AG10803 (cell line): Measurements from ENCODE around the gene TMOD3.

ENCODE experiments used
- DNase-seq: peaks from one replicate; pipeline ENCODE4 v3.0.0; 2010; ENCODE audit warnings: low read depth
- H3K4me3 ChIP-seq: 2 replicates; pipeline ENCODE4 v1.5.1; 2011; ENCODE audit warnings: mild to moderate bottlenecking, low read length, control low read depth
- TF ChIP-seq, protein P1 (sequence below): conservative IDR thresholded peaks from 2 replicates; pipeline ENCODE4 v1.5.1; 2011; ENCODE audit warnings: mild to moderate bottlenecking, low read length, control low read depth, inconsistent platforms

The TMOD3 gene

DNA sequence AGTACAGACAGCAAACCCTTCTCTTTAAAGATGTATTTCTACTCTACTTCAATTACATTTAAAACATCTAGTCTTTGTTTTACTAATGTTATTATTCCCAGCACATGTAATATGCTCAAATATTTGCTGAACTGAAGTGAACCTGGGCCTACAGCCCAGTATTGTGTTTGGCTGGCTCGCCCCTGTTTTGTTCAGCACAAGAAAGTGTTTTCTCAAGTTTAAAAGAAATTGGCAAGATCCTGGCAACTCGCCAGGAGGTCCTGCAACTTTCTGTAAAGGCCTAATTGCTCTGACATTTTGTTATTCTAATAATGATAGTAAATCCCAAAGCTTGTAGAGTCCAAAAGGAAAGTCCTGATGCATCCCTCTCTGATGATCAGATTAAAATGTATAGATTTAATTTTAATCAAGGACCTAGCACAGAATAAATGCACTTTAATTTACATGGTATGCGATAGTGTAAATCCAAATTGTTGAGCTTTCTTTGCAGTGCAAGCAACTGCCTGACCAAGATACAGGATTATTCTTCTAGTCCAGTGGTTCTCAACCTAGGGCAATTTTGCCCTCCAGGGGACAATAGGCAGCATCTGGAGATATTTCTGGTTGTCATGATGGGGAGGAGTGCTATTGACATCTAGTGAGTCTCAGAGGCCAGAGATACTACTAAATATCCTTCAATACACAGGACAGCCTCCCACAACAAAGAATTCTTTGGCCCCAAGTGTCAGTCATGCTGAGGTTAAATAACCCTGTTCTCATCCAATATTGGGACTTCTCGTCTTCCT lies 35.7 kb upstream of the TMOD3 start:
- H3K4me3 ChIP-seq: no peak overlapping the region
- no peak for DNase-seq
- TF ChIP-seq, protein P1, sequence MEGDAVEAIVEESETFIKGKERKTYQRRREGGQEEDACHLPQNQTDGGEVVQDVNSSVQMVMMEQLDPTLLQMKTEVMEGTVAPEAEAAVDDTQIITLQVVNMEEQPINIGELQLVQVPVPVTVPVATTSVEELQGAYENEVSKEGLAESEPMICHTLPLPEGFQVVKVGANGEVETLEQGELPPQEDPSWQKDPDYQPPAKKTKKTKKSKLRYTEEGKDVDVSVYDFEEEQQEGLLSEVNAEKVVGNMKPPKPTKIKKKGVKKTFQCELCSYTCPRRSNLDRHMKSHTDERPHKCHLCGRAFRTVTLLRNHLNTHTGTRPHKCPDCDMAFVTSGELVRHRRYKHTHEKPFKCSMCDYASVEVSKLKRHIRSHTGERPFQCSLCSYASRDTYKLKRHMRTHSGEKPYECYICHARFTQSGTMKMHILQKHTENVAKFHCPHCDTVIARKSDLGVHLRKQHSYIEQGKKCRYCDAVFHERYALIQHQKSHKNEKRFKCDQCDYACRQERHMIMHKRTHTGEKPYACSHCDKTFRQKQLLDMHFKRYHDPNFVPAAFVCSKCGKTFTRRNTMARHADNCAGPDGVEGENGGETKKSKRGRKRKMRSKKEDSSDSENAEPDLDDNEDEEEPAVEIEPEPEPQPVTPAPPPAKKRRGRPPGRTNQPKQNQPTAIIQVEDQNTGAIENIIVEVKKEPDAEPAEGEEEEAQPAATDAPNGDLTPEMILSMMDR: no peak

DNA sequence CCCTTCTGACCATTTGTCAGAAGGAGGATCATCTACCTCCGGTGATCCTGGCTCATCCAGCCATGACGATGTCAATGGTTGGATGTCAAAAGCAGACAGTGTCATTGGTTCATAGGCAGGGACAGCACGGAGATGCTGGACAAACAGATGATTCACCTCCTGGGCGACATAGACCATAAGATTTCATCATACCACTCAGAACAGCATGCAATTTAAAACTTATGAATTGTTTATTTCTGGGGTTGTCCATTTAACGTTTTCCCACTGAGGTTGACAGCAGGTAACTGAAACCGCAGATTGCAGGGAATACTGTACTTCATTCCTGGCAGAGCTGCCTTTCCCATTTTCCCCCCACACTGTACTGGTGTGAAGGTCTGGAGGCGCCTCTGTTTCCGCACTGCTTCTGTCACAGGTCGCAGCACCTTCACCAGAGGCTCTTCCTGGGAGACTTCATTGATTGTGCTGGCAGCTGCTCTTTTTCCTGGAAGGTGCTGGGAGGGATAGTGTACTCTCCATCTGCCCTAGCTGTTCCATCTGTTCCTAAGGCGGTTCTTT lies 32.5 kb upstream of the TMOD3 start:
- H3K4me3 ChIP-seq: no peak overlapping the region
- DNase-seq: peak; percentile 17
- TF ChIP-seq, protein P1: no peak

DNA sequence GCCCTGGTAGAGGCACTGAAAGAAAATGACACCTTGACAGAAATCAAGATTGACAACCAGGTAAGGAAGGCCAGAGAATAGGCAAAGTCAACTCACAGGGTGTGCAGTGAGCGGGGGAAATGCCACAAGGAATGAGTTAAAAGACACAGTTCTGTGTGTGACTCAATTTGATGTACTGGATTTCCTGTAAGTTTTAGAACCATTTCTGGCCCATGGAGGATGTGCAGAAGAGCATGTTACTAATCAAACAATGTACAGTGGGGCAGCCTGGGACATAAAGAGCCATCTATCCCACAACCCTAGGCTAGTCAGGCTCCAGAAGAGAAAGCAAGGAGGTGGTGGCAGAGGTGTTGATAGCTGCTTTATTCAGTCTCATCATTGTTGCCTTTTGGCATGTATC lies 31.2 kb upstream of the TMOD3 start:
- no peak overlapping the region for H3K4me3 ChIP-seq
- DNase-seq: no peak
- TF ChIP-seq, protein P1: no peak

DNA sequence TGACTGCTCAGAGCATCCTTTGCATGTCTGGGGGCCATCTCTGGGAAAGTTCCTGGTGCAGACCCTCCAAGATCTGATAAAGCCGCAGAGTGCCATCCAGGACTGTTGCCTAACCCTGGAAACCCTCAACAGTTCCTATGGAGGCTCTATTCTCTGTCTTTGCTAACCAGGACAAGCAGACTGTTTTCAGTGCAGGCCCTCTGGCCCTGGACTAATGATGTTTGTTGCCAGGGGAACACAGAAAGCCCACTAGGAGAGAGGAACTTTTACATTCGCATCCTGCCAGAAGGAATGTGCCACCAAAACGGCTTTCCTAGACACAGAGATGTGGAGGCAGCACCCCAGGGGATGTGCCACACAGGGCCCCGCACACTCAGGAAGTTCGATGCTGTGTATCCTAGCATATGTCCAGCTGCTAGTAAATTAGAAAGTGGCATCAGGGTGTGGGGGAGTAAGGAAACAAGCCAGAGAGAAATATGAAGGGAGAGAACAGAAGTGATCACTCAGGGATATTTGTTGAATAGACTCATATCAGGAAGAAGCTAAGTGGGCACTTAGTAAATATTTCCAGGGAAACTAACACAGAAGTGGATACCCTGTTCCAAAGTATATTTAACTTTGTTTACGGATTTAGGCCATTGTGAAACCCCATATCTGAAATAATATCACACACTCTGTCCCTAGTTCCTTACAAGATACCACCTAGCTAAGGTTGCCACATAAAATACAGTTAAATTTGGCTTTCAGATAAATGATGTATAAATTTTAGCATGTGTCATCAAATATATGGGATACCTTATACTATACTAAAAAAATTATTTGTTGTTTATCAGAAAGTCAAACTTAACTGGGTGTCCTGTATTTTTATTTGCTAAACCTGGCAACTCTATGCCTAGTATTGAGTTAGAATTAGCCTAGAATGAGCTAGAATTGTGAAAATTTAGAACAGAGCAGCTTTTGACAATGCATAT lies 29.9 kb upstream of the TMOD3 start:
- no peak for DNase-seq
- no peak overlapping the region for H3K4me3 ChIP-seq
- TF ChIP-seq, protein P1: no peak

DNA sequence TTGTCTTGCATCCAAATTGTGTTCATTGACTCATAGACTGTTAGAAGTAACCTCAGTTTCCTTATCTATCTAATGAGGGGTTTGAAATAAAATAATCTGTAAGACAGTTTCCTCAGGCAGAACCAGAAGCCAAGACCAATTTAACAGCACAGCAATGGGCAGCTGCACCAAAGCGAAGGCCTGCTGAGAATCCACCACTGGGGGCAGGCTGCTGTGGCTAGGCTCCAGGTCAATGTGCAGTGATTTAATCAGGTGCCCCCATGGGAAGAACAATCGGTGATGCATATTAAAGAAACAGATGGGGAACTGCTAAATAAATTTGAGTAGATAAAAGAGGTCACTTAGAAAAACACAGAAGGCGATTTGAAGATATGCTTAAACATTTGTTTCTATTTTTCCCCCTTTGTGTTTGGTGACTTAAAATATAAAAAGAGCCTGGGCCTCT lies 28.0 kb upstream of the TMOD3 start:
- no peak overlapping the region for H3K4me3 ChIP-seq
- peak; percentile 19 for DNase-seq
- TF ChIP-seq, protein P1: peak; percentile 55

DNA sequence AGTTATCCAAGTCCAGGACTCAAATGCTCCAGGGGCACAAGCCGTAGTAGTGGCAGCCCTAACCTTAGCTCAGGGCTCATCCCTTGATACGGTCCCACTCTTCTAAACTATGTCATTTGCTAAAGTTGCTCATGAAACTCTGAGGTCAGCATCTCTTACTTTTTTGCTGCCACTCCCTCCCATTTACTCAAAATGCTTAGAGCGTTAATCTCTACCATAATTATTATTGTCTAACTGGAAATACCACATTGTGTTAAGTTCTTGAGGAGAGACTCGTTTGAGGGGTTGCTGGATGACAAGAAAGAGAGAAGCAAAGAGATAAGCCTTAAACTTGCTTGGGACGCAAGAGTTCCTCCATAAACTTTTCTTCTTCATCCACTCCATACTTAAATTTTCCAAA lies 26.9 kb upstream of the TMOD3 start:
- no peak for DNase-seq
- H3K4me3 ChIP-seq: no peak overlapping the region
- TF ChIP-seq, protein P1: no peak
